Astrocyte of the cerebellum (primary cell): ENCODE results near the gene PLCG1.

Experiments used
- DNase-seq: peaks from one replicate; pipeline ENCODE4 v3.0.0-alpha.2; 2011; ENCODE audit warnings: low read depth
- H3K4me3 ChIP-seq: 2 replicates; pipeline ENCODE4 v1.5.1; 2011; ENCODE audit warnings: mild to moderate bottlenecking, low read depth, low read length, moderate library complexity
- CTCF ChIP-seq: IDR thresholded peaks from 2 replicates; pipeline ENCODE4 v1.5.1; 2012; ENCODE audit warnings: low read length, low read depth, moderate library complexity, mild to moderate bottlenecking; ENCODE audit errors: missing control alignments
- in situ Hi-C: cut with HindIII; loops from 2 replicates; pipeline ENCODE4 v1.10.0; 2017; ENCODE audit warnings: low sequenced_read_pairs

Gene PLCG1

GRCh38 chr20:41139227-41140093, 2.1 kb downstream of the PLCG1 start:
- DNase-seq, result no peak
- in situ Hi-C loops, result no loop called here

GRCh38 chr20:41140226-41141133, 3.1 kb downstream of the PLCG1 start:
- no peak for TF ChIP-seq CTCF
- H3K4me3 ChIP-seq, result no peak overlapping the region
- in situ Hi-C loops, result no loop called here

More at GRCh38 chr20:41139227-41140093, 2.1 kb downstream of the PLCG1 start:
- no peak for TF ChIP-seq CTCF
- H3K4me3 ChIP-seq, result peak overlapping the region; percentile 75

DNA sequence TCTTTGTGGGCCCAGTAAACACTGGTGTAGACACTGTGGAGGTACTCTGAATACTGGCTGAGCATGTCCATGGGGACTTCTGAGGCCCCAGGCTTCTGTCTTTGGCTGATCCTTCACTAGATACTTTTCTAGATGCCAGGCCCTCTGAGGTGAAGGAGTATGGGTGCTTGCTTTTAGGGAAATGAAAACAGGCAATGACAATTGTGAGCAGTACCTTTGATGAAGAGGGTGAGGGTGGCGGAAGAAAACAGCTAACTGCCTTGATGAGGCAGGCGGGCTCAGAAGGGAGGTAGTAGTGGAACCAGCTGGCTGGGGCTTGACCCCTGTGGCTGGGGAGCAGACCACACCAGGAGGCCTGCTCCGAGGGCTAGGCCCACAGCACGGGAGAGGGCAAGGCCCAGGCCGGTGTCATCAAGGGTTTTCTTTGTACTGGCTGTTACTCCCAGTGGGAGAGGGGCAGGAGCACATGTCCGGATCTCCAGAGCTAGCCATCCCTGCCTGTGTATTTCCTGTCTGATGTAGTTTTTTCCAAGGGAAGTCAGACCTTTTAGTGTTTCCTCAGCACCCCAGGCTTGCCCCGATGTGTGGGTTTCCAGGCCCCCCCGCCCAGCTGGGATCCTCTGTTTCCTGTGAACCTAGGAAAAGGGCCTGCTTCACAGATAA, 3.9 kb downstream of the PLCG1 start:
- TF ChIP-seq CTCF, result no peak
- no peak for DNase-seq

More at GRCh38 chr20:41140226-41141133, 3.1 kb downstream of the PLCG1 start:
- DNase-seq, result no peak

DNA sequence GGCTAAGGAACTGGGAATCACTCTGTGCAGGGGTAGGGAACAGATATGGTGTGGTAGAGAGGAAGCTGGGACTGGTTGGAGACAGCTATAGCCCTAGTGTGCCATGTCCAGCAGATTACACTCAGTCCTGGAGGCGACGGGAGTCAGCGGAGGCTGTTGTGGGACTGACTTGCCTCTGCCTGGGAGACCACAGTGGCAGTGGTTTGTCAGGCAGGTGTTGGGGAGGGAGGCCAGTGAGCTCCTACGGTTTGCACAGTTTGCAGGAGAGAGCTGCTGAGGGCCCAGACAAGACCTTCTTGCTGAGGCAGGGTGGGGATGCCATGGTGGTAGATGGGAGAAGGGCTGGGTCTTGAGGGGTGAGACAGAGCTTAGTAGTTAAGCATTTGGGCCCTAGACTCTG, 4.9 kb downstream of the PLCG1 start:
- no peak overlapping the region for H3K4me3 ChIP-seq
- no peak for DNase-seq
- in situ Hi-C loops, result no loop called here
- no peak for TF ChIP-seq CTCF

More for the DNA sequence above, 3.9 kb downstream of the PLCG1 start:
- no peak overlapping the region for H3K4me3 ChIP-seq
- in situ Hi-C loops, result no loop called here

GRCh38 chr20:41142919-41143318, 5.6 kb downstream of the PLCG1 start:
- DNase-seq, result no peak
- no peak overlapping the region for H3K4me3 ChIP-seq
- in situ Hi-C loops, result no loop called here
- TF ChIP-seq CTCF, result no peak

- in situ Hi-C loops, result no loop called here
- no peak overlapping the region for H3K4me3 ChIP-seq
- no peak for TF ChIP-seq CTCF
- DNase-seq, result no peak
Observed at GRCh38 chr20:41143354-41143753, 6.0 kb downstream of the PLCG1 start.
